ENCODE measurements around the gene ZBTB49.

The ZBTB49 gene

DNA sequence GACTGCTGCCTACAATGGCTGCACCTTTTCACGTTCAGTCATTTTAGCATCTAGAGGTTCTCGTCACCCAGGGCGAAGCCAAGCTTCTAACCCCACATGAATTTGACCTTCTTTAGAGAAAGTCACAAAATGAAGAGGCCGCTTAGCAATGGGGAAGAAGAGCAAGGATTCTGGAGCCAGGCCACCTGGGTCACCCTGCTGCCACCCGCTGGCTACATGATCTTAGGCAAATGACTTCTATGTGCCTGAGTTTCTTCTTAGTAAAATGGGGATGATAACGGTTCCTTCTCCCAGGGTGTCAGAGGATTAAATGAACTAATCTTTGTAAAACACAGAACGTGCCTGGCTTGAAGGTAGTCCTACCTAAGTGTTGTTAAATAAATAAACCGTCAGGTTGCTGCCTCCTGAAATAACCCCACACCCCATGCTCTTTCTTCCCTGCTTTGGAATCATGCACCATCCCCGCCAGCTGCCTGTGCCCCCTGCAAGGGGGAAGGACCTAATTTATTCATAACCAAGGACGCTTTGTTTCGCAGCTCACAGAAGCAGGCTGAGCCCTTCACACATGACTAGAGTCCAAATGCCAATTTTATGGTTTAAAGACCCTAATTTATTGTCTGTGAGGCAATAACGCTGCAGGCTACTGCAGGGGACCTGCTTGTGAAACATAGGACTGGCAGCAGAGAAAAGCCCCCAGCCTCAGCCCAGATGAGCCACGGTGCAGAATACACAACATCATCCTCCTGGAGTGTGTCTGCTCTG lies 68.2 kb downstream of the ZBTB49 start:
- no peak for DNase-seq

GRCh38 chr4:4361883-4362282 lies 71.8 kb downstream of the ZBTB49 start:
- no peak for DNase-seq

DNA sequence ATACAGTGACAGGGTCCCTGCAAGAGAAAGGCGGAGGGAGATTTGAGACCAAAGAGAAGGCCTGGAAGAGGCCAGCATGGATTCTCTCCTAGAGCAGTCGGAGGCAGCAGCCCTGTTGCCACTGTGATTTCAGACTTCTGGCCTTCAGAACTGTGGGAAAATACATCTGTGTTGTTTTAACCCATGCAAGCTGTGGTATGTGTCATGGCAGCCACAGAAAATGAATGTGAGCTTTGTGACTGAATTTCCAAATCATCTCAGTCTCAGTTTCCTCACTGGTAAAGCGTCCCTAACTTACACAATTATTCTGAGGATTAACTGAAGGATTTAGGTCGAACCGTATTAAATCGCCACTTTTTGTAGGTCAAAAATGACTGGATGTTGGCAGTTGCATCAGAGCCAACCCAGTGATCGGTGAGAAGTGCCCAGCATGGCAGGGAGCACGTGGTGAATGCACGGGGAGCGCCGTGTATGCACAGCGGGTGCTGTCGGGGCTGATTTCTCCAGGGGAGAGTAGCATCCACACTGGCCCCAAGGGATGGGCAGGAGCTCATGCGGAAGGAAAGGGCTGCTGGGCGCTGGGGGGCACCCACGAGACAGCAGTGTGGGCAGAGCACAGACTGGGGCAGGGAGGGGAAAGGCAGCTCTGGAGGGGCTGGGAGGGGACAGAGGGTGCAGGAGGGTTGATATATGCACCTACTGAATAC lies 73.1 kb downstream of the ZBTB49 start:
- no peak for DNase-seq

GRCh38 chr4:4364061-4364460 lies 74.0 kb downstream of the ZBTB49 start:
- DNase-seq: no peak

DNA sequence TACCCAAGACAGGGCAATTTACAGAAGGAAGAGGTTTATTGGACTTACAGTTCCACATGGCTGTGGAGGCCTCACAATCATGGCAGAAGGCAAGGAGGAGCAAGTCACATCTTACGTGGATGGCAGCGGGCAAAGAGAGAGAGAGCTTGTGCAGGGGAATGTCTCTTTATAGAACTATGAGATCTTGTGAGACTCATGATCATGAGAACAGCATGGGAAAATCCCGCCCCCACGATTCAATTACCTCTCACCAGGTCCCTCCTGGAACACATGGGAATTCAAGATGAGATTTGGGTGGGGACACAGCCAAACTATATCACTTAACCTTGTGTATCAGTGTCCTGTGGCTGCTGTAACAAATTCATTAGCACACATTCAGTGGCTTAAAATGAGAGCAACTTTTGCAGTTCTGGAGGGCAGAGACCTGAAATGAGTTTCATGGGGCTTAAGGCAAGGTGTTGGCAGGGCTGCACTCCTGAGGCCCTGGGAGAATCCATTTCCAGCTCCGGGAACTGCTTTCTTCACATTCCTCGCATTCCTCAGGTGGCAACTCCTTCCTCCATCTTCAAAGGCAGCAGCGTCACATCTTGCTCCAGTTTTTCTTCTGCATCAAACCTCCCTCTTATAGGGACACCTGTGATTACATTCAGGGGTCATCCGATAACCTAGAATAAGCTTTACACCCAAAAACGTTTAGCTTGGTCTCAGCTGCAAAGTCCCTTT lies 74.6 kb downstream of the ZBTB49 start:
- no peak for DNase-seq

- DNase-seq: no peak
These were observed 78.9 kb downstream of the ZBTB49 start for GRCh38 chr4:4368809-4369580.
